C4-2B (cell line): ENCODE data around the gene CRELD2.

Experiments
- CTCF ChIP-seq: fragments of 450-650 bp; conservative IDR thresholded peaks from 2 replicates; pipeline ENCODE4 v1.5.1; 2017; ENCODE audit warnings: mild to moderate bottlenecking
- ZFX ChIP-seq: fragments of 450-650 bp; IDR thresholded peaks from 2 replicates; pipeline ENCODE4 v1.6.1; 2017

- TF ChIP-seq CTCF (no peak), ZFX (no peak)
These were observed 35.2 kb upstream of the CRELD2 start for GRCh38 chr22:49883294-49883640.
